ENCODE results near the gene CCDC92. TPM values are rescaled to one million over a fixed set of nuclear protein-coding genes. Genes with fewer than 3 reads are reported as not detected.

CCDC92 gene
- total and polyA plus RNA-seq, 10 of the 15 experiments (the other 5 are each of a cell fraction or from before 2014, with no cell fraction given) = 0.53 to 11.8 (median 4.2) TPM

GRCh38 chr12:123986374-123986965 is 13.8 kb upstream of the CCDC92 start (continued):
- TF ChIP-seq SKIL (IDR thresholded peaks at IDR 0.05; ENCODE audit: low read depth, poor library complexity, severe bottlenecking) (no peak), IKZF2 (IDR thresholded peaks at IDR 0.05) (no peak), NR2F1 (conservative IDR thresholded peaks at IDR 0.05) (no peak), RCOR1 (conservative IDR thresholded peaks at IDR 0.05; ENCODE audit: low read depth, low read length) (no peak), GATAD2B (conservative IDR thresholded peaks at IDR 0.05; ENCODE audit: low read depth) (no peak), ZNF24 (IDR thresholded peaks at IDR 0.05) (no peak), NRF1 (conservative IDR thresholded peaks at IDR 0.05; ENCODE audit: low read depth, low read length) (no peak), LARP7 (IDR thresholded peaks at IDR 0.05) (no peak), RUNX3 (IDR thresholded peaks at IDR 0.05; ENCODE audit: low read length) (no peak), NR2C2 (IDR thresholded peaks at IDR 0.05; ENCODE audit: borderline replicate concordance, control insufficient read depth, insufficient read length, low read depth) (no peak), GABPA (IDR thresholded peaks at IDR 0.05; ENCODE audit: low read depth) (no peak), CBFB (IDR thresholded peaks at IDR 0.05; ENCODE audit: low read depth) (no peak)
- TF ChIP-seq, protein P1, sequence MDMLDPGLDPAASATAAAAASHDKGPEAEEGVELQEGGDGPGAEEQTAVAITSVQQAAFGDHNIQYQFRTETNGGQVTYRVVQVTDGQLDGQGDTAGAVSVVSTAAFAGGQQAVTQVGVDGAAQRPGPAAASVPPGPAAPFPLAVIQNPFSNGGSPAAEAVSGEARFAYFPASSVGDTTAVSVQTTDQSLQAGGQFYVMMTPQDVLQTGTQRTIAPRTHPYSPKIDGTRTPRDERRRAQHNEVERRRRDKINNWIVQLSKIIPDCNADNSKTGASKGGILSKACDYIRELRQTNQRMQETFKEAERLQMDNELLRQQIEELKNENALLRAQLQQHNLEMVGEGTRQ (IDR thresholded peaks at IDR 0.05; ENCODE audit: borderline replicate concordance, low read depth, low read length) = no peak
- TF ChIP-seq, protein P2, sequence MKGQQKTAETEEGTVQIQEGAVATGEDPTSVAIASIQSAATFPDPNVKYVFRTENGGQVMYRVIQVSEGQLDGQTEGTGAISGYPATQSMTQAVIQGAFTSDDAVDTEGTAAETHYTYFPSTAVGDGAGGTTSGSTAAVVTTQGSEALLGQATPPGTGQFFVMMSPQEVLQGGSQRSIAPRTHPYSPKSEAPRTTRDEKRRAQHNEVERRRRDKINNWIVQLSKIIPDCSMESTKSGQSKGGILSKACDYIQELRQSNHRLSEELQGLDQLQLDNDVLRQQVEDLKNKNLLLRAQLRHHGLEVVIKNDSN (IDR thresholded peaks at IDR 0.05; ENCODE audit: borderline replicate concordance, extremely low read length, insufficient read depth, low read depth, low read length) = no peak
- TF ChIP-seq, protein P3, sequence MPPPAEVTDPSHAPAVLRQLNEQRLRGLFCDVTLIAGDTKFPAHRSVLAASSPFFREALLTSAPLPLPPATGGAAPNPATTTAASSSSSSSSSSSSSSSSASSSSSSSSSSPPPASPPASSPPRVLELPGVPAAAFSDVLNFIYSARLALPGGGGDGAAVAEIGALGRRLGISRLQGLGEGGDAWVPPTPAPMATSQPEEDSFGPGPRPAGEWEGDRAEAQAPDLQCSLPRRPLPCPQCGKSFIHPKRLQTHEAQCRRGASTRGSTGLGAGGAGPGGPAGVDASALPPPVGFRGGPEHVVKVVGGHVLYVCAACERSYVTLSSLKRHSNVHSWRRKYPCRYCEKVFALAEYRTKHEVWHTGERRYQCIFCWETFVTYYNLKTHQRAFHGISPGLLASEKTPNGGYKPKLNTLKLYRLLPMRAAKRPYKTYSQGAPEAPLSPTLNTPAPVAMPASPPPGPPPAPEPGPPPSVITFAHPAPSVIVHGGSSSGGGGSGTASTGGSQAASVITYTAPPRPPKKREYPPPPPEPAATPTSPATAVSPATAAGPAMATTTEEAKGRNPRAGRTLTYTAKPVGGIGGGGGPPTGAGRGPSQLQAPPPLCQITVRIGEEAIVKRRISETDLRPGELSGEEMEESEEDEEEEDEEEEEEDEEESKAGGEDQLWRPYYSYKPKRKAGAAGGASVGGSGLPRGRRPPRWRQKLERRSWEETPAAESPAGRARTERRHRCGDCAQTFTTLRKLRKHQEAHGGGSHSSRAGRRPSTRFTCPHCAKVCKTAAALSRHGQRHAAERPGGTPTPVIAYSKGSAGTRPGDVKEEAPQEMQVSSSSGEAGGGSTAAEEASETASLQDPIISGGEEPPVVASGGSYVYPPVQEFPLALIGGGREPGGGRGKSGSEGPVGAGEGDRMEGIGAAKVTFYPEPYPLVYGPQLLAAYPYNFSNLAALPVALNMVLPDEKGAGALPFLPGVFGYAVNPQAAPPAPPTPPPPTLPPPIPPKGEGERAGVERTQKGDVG (CRISPR knock-in tag; IDR thresholded peaks at IDR 0.05) = no peak

Measured in GM12878 (cell line).